HT-29 (cell line): ENCODE measurements around the gene SLC27A5. TPM values are rescaled to one million over a fixed set of nuclear protein-coding genes. Genes with fewer than 3 reads are reported as not detected.

ENCODE experiments used
- DNase-seq: peaks from one replicate; pipeline ENCODE4 v3.0.0-alpha.2; 2015; ENCODE audit warnings: low spot score
- total RNA-seq: library from RNA; depleted of rRNA; stranded (reverse); fragments of >200 nt; shearing (Covaris generic); gene quantifications from 2 replicates; pipeline ENCODE4 v1.2.3, GENCODE V29; 2014; rRNA removed

The SLC27A5 gene, protein sequence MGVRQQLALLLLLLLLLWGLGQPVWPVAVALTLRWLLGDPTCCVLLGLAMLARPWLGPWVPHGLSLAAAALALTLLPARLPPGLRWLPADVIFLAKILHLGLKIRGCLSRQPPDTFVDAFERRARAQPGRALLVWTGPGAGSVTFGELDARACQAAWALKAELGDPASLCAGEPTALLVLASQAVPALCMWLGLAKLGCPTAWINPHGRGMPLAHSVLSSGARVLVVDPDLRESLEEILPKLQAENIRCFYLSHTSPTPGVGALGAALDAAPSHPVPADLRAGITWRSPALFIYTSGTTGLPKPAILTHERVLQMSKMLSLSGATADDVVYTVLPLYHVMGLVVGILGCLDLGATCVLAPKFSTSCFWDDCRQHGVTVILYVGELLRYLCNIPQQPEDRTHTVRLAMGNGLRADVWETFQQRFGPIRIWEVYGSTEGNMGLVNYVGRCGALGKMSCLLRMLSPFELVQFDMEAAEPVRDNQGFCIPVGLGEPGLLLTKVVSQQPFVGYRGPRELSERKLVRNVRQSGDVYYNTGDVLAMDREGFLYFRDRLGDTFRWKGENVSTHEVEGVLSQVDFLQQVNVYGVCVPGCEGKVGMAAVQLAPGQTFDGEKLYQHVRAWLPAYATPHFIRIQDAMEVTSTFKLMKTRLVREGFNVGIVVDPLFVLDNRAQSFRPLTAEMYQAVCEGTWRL
- total RNA-seq: 60.6 and 74.5 TPM in 2 replicates

DNA sequence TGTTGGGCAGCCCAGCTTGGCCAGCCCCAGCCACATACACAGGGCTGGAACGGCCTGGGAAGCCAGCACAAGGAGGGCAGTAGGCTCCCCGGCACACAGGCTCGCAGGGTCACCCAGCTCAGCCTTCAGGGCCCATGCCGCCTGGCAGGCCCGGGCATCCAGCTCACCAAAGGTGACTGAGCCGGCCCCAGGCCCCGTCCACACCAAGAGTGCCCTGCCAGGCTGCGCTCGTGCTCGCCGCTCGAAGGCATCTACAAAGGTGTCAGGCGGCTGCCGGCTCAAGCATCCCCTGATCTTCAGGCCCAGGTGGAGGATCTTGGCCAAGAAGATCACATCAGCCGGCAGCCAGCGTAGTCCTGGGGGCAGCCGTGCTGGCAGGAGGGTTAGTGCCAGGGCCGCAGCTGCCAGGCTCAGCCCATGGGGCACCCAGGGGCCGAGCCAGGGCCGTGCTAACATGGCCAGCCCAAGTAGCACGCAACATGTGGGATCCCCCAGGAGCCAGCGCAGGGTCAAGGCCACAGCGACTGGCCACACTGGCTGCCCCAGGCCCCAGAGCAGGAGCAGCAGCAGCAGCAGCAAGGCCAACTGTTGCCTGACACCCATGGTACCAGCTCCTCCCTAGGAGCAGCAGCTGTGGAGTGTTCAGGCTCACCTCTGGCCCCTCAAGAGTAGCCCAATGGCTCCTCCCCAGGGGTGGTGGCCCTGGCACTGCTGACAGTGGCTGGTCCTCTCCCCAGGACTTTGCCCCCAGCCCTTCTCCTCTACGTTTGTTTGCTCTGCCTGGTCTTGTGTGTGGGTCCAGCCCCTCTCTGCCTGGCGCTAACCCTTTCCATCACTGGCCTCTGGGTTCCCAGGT, at the start of gene SLC27A5:
Gene SLC27A5 (minus strand): TSS at position 640 of the 856 bp plus-strand sequence. CDS start 37 bp downstream, at position 603.
- peak; percentile 61 for DNase-seq

DNA sequence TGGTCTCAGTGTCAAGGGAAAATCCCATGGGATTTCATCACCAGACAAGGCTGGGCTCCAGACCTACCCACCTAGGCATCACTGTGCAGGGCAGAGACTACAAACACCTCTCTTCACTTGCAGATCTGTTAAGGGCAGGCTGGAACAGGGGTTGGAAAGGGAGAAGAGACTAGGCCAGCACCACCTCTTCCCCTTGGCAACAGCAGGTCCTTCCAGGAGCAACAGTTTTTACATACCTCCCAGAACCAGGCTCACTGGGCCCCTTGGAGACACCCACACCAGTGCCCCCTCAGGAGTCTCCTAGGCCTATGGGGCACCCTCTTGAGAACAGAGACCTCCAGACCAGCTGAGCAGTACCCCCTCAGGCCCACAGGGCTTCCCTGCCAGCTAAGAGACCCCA, 49.1 kb upstream of the SLC27A5 start:
- DNase-seq: no peak

DNA sequence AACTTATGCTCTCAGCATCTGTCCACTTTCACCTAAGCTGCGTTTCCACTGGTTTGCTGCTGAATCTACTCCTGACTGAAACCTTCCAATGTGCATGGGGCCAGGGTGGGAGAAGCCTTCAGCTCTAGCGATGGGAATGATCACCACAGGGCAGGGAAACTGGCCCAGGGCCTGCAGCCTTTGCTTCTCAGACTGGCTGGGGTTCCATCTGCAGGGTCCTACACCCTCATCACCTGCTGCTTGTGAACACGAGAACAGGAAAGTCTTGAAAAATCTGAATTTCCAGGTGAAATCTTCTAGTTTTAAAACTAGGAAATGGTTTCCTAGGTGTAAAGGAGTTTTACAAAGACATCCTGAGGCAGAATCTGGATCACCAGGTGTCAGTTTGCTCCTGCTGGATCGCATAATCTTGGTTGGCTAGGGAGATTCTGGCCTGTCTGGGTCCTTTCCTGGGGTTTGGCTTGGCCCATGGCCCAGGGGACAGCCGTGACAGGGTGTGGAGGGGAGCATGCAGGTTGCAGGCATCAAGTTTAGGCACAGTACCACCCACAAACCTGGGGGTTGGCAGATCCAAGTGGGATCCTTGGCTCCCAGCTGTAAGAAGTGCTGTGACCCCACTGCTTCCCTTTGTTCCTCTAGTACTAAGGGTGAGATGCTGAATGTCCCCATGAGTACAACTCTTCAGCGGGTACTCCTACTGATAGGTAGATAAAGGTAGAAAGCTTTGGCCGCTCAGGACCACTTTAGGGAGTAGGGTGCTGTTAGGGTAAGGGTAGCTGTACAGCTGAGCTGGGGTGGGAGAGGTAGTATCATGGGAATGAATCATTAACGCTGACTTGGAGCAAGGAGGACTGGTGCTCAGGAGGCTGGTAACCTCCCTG, 48.5 kb upstream of the SLC27A5 start:
- DNase-seq: no peak

DNA sequence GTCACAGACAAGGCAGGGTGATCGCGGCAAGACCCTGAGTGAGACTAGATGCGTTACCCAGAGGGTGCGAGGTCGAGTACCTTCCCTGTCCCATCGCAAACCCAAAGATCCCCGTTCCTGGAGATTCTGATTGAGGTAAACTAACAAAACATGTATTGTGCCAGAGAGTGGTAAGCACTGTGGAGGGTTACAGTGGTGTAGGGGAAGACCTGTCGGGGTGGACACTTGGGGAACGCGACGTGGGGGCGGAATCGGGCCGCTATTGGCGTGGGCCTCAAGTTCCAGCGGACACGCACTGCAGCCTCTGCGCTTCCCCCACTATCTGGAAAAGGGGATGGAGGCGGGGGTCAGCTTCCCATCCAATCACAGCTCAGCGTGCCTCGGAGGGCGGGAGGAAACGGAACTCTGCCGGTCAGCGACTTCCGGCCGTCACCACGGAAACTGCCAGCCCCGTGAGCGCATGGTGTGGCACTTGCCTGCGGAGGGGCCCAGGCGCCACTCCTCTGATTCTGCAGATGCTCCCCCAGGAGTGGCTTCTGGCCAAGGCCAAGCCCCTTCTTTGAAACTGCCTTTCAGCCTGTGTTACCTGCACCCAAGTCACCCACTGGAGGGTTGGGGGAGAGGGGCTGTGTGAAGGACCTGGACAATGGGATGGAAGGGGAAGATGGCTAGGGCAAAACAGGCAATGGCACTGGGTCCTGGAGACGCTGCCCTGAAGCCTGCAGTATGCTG, 47.6 kb upstream of the SLC27A5 start:
- peak; percentile 97 for DNase-seq

DNA sequence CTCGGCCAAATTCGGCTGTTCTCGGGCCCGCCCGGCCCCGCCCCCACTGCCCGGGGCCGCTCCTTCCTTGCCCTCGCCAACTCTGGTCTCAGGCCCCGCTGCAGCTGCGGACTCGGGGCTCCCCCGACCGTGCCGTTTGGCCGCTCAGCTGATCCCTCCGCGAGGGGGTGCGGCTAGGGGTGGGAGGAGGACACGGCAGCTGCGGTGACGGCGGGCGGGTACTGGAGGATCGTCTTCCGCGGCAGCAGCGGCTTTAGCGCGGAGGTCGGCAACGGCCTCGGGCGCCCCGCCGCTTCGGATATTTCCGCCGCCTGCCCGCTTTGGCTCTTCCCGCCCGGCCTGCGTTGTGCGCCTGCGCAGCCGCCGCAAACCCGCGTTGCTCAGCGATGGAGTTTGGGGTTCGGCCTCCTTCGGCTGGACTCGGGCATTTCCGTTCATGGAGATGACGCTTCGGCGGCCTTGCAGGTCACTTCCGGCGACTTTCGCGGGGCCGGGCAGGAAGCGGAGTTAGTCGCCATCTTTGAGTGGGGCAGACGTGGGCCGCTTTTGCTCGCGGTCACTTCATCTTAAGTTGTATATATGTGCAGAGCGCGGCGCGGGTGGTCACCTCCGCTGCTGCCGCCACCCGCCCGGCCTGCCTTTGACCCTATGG, 47.0 kb upstream of the SLC27A5 start:
- peak; percentile 100 for DNase-seq

DNA sequence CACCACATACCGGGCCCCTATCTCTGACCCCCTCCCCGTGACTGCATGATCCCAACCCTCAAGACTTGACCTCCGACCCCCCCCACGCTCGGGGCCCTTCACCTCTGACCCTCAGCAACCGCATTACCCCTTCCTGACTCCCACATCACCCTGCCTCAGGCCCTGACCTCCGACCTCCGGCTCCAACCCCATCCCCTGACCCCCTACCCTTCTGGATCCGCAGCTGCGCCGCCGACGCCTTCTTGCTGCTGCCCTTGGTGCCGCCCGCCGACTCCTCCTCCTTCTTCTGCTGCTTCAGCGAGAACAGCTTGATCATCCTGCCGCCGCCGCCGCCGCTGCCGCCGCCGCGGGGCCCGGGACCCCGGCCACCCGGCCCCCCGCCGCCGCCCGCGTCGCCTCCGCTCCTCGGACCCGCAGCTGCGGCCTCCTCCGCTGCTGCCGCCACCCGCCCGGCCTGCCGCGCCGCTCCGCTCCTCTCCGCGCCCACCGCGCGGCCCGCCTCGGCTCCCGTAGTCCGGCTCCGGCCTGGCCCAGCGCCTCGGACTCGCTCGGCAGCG, 46.4 kb upstream of the SLC27A5 start, which contains the start of gene UBE2M:
Gene UBE2M (minus strand): TSS at position 546 of the 557 bp plus-strand sequence. CDS start 230 bp downstream, at position 316.
- DNase-seq: no peak

DNA sequence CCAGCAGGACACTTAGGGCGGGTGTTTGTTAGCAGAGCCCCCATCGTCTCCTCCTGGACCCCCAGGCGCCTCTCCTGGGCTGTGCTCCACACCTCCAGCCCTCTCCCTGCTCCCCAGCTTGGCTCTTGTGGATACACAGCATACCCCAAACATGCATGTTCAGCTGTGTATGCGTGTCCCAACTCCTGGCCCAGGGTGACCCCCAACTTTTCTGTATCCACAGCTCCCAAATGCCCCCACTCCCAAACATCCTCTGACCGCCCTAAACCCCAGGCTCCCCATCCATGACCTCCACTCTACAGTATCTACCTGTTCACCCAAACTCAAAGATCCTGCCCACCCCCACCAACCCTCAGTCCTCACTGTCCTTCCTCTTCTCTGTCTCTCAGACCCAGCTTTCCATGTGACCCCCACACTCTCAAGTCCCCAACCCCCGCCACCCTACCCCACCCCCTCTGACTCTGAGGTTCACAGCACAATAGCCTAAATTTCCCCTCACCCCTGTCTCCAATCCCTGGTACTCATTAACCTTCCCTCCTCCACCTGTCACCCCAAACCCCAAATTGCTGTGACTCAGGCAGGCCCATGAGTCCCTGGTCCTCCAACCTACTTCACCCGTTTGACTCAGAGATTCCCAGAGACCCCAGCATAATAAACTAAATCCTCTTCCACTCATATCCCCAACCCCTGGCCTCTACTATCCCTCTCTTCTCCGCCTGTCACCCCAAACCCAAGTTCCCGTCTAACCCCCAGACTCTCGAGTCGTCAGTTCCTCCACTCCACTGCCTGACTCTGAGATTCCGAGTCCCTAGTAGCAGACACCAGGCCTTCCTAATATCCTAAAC, 45.7 kb upstream of the SLC27A5 start:
- no peak for DNase-seq

DNA sequence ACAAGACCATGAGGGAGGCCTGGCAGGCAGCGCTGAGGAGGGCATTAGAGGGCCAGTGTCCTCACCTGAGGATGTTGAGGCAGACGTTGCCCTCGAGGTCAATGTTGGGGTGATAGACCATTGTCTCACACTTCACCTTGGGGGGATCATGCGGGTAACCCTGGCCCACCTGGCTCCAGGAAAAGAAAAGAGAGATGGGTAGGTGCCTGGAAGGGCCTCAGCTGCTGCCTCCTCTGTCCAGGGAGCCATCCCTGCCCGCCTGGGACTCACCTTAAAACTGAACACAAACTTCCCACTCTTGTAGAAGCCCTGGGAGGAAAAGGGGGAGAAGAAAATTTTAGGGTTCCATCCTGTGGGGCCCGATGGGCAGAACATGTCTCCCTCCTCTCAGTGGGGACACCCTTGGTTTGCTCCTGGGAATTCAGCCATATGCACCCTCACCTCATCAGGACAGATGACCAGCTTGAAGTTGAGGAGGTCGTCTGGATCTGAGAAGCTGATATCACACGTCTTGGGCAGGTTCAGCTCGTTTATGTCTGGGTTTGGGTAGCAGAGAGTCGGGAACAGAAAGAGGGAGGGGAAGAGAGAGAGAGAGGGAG, 44.9 kb upstream of the SLC27A5 start:
- no peak for DNase-seq

DNA sequence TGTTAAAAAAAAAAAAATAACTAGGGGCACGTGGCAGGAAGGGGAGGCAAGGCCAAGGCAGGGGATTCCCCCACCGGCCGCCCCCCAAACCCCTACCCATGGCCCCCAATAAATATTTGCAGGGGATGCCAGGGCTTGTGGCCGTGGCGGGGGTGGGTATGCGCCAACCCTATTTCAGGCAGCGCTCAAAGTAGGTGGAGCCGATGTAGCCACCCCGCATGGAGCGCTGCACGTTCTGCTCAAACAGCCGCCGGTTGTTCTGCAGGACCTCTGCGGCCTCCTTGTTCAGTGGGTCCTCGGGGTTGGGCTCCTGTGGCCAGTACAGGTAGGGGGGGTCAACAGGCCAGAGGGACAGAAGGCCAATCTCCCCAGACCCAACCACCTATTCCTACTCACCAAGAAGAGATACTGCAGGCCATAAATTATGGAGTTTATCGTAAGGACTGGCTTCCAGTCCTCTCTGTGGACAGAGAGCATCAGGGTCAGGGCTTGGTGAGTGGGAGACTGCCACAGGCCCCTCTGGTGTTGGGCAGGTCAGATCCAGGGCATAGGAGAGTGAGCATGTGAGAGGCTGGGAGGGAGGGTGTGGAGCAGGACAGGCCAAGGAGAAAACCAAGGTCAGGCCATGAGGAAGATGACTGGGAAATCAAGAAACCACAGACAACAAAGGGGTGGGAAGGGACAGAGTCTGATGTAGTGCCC, 44.3 kb upstream of the SLC27A5 start:
- DNase-seq: no peak

DNA sequence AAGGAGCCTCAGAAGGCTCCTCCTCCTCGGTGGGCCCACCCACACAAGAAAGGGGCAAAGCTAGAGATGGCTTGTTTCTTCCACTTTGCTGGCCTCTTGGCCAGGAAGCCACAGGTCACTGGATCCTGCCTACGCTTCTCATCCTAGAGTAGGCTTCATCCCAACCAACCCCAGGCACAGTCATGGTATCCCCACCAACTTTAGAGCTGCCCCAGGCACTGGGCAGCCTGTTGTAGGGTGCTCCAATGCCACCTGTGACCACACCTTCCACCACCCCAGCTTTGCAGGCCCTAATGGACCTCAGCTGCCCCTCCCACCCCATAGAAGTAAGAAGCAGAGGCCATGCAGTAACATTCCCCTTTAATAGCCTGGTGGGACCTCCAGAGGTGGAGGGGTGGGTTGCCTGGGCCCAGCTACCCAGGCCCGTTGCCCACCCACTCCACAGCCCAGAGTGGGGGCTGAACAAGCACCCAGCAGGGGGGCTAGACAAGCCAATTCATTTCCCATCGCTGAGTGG, 43.6 kb upstream of the SLC27A5 start:
- DNase-seq: no peak

DNA sequence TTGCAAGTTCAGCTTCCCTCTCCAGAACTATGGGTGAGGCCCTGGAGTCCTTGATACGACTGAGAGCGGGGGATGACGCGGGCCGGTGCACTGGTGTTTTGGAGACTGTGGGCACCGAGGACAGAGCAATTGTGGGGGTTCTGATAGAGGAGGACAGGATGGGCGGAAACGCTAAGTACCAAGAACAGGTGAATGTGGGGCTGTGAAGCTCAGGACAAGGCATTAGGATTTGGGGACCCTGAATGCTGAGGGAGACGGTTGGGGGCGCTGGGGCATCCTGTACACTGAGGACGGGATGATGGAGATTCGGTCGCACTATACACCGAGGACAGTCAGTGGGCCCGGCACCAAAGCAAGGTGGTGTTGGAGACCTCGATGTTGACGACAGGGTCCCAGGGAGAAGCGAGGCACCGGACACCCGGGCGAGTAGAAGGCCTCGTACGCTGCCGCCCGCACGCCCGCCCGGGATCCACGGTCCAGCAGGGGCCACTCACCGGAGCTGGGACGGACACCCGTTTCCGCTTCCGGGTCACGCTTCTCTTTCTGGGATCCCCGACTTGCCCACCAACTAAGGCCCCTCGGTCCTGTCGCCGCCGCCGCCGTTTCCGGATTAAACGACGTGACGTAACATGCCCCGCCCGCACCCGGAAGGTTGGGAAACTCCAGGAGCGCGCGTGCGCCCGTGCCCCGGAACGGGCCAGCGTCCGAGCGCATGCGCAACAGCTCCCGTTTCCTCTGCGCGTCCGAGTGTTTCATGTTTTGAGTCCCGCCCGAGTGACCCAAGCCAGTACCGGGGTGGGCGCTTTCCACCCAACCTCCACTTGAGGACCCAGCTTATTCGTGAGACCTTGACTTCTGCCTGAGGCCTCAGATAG, 42.9 kb upstream of the SLC27A5 start, which contains the start of gene CHMP2A:
Gene CHMP2A (minus strand): TSS at position 612 of the 875 bp plus-strand sequence. CDS start 893 bp downstream, outside the sequence.
- peak; percentile 99 for DNase-seq

DNA sequence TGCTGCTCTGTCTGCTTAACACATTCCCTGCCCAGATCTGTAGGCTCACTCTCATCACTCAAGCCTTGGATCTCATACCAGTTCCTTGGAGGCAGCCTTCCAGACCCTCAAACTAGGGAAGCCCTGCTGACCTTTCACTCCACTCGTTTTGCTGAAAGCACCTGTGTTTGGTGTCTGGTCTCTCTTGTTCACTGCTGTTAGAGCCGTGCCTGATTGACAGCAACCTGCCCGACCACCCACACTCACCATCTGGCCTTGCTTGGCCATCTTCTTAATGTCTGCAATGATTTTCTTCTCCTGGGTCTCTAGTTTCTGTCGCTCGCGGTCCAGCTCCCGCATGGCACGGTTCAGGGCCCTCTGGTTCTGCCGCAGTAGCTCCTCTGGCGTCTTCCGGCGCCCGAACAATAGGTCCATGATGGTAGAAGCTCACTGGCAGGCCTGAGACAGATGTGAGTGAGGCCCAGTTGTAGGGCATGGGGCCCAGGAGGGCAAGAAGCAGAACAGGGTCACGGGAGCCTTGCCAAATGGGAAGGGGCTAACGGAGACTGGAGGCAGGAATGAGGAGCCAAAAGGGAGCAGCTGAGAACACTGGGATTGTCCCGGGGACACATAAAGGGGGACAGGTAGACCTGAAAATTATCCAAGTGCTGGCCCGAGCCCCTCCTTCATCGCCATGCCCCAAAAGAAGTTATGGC, 42.2 kb upstream of the SLC27A5 start:
- no peak for DNase-seq

DNA sequence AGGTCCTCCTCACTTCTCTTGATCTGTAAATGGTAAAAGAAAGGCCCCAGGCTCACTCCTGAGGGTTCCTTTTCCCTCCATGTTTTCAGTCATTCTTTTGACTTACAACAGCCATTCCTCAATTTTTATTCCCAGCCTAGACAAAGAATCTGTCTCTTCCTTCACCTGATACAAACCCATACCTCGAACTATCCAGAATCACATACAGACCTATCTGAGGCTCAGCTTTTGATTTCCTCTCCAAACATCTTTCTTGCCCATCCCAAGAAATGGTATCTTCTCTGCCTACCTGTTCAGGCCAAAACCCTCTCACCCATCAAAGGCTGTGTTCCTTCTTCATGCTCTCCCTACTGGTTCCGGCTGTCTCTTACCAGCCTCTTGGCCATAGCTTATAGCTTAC, 40.9 kb upstream of the SLC27A5 start:
- no peak for DNase-seq

DNA sequence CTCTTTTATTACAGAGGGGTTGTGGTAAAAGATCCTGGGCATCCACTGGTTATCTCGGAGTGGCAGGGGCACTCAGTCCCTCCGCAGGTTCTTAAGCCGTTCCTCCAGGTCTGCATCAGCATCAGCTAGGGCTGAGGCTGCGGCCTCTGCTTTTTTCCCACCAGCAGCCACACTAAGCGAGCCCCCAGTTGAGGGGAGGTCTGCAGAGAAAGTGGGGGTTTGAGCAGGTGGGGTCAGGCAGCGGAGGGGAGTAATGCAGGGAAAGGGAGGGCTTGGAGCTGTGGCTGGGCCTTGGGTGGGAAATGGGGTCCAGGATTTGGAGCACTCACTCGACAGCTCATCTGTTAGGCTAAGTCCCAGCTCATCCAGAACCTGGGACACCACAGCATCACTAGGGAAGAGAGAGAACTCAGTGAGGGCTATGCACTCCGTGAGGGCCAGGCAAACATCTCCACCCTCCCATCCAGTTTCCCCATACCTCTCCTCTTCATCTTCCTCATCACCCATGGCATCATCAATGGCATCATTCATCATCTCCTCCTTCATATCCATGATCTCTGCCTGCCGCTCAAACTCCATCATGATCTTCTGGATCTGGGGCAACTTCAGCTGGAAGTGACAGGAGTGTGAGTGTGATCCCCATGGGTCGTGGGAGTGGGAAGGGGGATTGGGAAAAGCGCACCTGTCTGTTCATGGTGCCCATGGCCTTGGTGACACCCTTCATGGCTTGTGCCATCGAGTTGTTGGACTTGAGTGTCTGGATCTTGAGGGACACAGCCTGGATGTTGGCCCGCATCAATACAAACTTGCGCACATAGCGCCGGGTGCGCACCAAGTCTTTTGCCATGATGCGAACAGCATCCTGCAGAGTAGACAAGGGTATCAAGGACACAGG, 40.0 kb upstream of the SLC27A5 start:
- no peak for DNase-seq
